CD4-positive, alpha-beta T cell (primary cell): Measurements from ENCODE around the gene SMAD4. TPM values are rescaled to one million over a fixed set of nuclear protein-coding genes. Genes with fewer than 3 reads are reported as not detected.

Experiments
- ATAC-seq: fragments of 200-7000 bp; cut with Tn5 transposase; one replicate; pipeline ENCODE4 v1.10.0; 2022; ENCODE audit warnings: mild to moderate bottlenecking; ENCODE audit not compliant: poor library complexity
- CTCF ChIA-PET: fragments of 350-600 bp; sonication (Branson Sonifier 250); formaldehyde crosslinking; loops from one replicate; lab custom pipeline; 2021; ENCODE audit warnings: antibody characterized with exemption, inconsistent platforms; lab: Charles Lee
- POLR2A ChIA-PET: fragments of 350-600 bp; sonication (Branson Sonifier 250); formaldehyde crosslinking; loops from one replicate; lab custom pipeline; 2021; ENCODE audit warnings: antibody characterized with exemption, inconsistent platforms; lab: Charles Lee
- DNase-seq, 14 experiments: peaks; one replicate each; pipeline ENCODE4 v3.0.0-alpha.2; 2013 to 2020; ENCODE audit warnings: mixed read lengths in 2 of 14
- H3K27ac ChIP-seq, 2 donors: one replicate each; pipeline versions ENCODE4 v1.5.1 to v1.7.0; 2013; ENCODE audit warnings: low read length in 2 of 2, low read depth in 1 of 2, mild to moderate bottlenecking in 1 of 2
- H3K27me3 ChIP-seq, 2 experiments: 1 replicate in 1 of 2; 2 replicates in 1 of 2; pipeline versions ENCODE4 v1.6.1 to v1.7.0; 2013; ENCODE audit warnings: low read length in 2 of 2, control low read depth in 1 of 2, mild to moderate bottlenecking in 1 of 2, moderate library complexity in 1 of 2; ENCODE audit not compliant: insufficient read depth in 2 of 2, control insufficient read depth in 1 of 2
- H3K36me3 ChIP-seq: one replicate; pipeline ENCODE4 v1.6.1; 2013; ENCODE audit warnings: low read length, control low read depth; ENCODE audit not compliant: insufficient read depth
- H3K4me1 ChIP-seq: one replicate; pipeline ENCODE4 v1.6.1; 2013; ENCODE audit warnings: low read length, control low read depth; ENCODE audit not compliant: insufficient read depth
- H3K4me3 ChIP-seq: one replicate; pipeline ENCODE4 v1.5.1; 2013; ENCODE audit warnings: mild to moderate bottlenecking, low read length, moderate library complexity
- H3K9me3 ChIP-seq, 2 experiments: 1 replicate in 1 of 2; 2 replicates in 1 of 2; pipeline versions ENCODE4 v1.6.1 to v1.7.0; 2013; ENCODE audit warnings: low read length in 2 of 2, mild to moderate bottlenecking in 2 of 2, control low read depth in 1 of 2, moderate library complexity in 1 of 2; ENCODE audit not compliant: control insufficient read depth in 1 of 2, insufficient read depth in 1 of 2
- H3K27ac Mint-ChIP-seq: one replicate; pipeline ENCODE4 v1.8.0; 2020; ENCODE audit warnings: mixed read lengths
- H3K27me3 Mint-ChIP-seq: one replicate; pipeline ENCODE4 v1.8.0; 2021; ENCODE audit warnings: mixed read lengths
- H3K36me3 Mint-ChIP-seq: one replicate; pipeline ENCODE4 v1.8.0; 2021; ENCODE audit warnings: low read depth, mixed read lengths
- H3K4me1 Mint-ChIP-seq: one replicate; pipeline ENCODE4 v1.8.0; 2021; ENCODE audit warnings: low read depth, mixed read lengths
- H3K4me3 Mint-ChIP-seq: one replicate; pipeline ENCODE4 v1.8.0; 2020; ENCODE audit warnings: mild to moderate bottlenecking, mixed read lengths
- H3K9me3 Mint-ChIP-seq: one replicate; pipeline ENCODE4 v1.8.0; 2020; ENCODE audit warnings: mixed read lengths
- intact Hi-C, 2 experiments: fragments of 100-400 bp; cut with DNase I in 1 of 2; cut with micrococcal nuclease in 1 of 2; formaldehyde crosslinking; loops; one replicate each; pipeline versions ENCODE4 v1.15.1 to v1.9.0; 2023 to 2025; cut with DNase I, micrococcal nuclease
- total RNA-seq, 174 experiments: library from RNA in 2 of 174; stranded (reverse) in 2 of 174; gene quantifications; one replicate each; pipeline ENCODE4 v1.2.3 and lab custom pipeline; 2021 to 2026
- TF ChIP-seq, protein P1 (sequence below): fragments of 200-600 bp; IDR thresholded peaks from one replicate; pipeline ENCODE4 v1.8.0; 2022; ENCODE audit warnings: antibody characterized with exemption, mild to moderate bottlenecking

Gene SMAD4
- total RNA-seq, 2 experiments from 2014 or later: 82.0 to 82.9 TPM

DNA sequence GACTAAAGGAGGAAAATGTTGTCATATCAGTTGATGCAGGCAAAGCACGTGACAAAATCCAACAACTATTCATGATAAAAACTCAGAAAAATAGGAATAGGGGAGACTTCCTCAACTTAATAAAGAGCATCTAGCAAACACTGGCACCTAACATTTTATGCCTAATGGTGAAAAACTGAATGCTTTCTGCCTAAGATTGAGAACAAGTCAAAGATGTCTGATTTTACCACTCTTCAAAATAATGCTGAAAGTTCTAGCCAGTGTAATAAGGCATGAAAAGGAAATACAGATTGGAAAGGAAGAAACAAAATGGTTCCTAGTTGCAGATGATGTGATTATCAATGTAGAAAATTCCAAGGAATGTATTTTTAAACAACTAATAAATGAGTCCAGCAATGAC is 58.4 kb downstream of the SMAD4 start:
- H3K4me1 ChIP-seq: no peaks in the 10 kb centered on the region
- CTCF ChIA-PET: interaction anchor here (1.3 kb wide), 1 partner anchor 37 kb away, joined by 3 read pairs; no protein-coding TSS in a partner anchor
- H3K27ac Mint-ChIP-seq: no peak overlapping the region

DNA sequence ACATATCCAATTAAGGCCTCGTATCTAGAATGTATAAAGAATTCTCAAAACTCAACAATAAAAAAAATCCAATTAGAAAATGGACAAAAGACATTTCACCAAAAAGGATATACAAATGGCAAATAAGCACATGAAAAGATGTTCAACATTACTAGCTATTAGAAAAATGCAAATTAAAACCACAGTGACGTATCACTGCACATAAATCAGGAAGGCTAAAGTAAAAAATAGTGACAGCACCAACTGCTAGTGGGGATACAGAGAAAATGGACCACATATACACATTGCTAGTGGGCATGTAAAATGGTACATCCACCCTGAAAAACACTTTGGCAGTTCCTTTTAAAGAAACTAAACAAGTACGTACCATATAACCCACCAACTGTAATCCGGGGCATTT is 59.7 kb downstream of the SMAD4 start:
- intact Hi-C loops: no loop called here
- POLR2A ChIA-PET: no interaction called here
- ATAC-seq (no peak), DNase-seq (no peak)
- peaks cover 4 to 12% of the 10 kb centered on the region in 2 experiments for H3K9me3 ChIP-seq
- no peak overlapping the region for H3K4me3 ChIP-seq
- TF ChIP-seq, protein P1, sequence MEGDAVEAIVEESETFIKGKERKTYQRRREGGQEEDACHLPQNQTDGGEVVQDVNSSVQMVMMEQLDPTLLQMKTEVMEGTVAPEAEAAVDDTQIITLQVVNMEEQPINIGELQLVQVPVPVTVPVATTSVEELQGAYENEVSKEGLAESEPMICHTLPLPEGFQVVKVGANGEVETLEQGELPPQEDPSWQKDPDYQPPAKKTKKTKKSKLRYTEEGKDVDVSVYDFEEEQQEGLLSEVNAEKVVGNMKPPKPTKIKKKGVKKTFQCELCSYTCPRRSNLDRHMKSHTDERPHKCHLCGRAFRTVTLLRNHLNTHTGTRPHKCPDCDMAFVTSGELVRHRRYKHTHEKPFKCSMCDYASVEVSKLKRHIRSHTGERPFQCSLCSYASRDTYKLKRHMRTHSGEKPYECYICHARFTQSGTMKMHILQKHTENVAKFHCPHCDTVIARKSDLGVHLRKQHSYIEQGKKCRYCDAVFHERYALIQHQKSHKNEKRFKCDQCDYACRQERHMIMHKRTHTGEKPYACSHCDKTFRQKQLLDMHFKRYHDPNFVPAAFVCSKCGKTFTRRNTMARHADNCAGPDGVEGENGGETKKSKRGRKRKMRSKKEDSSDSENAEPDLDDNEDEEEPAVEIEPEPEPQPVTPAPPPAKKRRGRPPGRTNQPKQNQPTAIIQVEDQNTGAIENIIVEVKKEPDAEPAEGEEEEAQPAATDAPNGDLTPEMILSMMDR: no peak
- Mint-ChIP-seq H3K4me3 (no peak overlapping the region), H3K4me1 (no peaks in the 10 kb centered on the region), H3K36me3 (peaks cover 33% of the 10 kb centered on the region), H3K27ac (no peak overlapping the region), H3K27me3 (no peaks in the 10 kb centered on the region), H3K9me3 (peaks cover 13% of the 10 kb centered on the region)
- peaks cover 6% of the 10 kb centered on the region for H3K36me3 ChIP-seq
- no peaks in the 10 kb centered on the region for H3K27me3 ChIP-seq
- no peak overlapping the region for H3K27ac ChIP-seq
- no peaks in the 10 kb centered on the region for H3K4me1 ChIP-seq
- CTCF ChIA-PET: no interaction called here

More for the DNA sequence above, 58.4 kb downstream of the SMAD4 start:
- TF ChIP-seq, protein P1: no peak
- no peak overlapping the region for H3K4me3 Mint-ChIP-seq
- no peaks in the 10 kb centered on the region for H3K27me3 Mint-ChIP-seq
- POLR2A ChIA-PET: no interaction called here
- intact Hi-C loops: no loop called here
- ATAC-seq (no peak), DNase-seq (no peak)
- peaks cover 17% of the 10 kb centered on the region for H3K36me3 ChIP-seq
- peaks cover 4 to 12% of the 10 kb centered on the region in 2 experiments for H3K9me3 ChIP-seq
- H3K27me3 ChIP-seq: no peaks in the 10 kb centered on the region
- H3K27ac ChIP-seq: no peak overlapping the region
- peaks cover 13% of the 10 kb centered on the region for H3K9me3 Mint-ChIP-seq
- H3K4me1 Mint-ChIP-seq: no peaks in the 10 kb centered on the region
- no peak overlapping the region for H3K4me3 ChIP-seq
- H3K36me3 Mint-ChIP-seq: peaks cover 46% of the 10 kb centered on the region

DNA sequence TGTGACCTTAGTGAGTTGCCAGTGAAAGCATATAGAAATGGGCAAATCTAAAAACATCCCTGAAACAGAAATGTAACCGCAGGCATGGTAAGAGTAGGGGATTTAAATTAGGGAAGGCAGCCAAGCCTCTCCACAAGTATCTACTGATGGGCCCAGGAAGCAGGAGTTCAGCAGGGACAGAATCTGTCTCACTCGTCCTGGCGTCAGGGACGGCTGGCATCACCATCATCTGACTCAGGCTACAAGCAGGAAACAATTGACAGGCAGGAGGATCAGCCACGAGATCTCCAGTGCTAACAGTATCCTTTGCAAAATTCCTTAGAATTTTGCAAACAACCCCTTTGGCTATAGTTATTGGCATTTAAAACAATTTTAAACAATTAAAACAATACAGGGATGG is 61.3 kb downstream of the SMAD4 start:
- no peak overlapping the region for H3K4me3 ChIP-seq
- no peak overlapping the region for H3K4me3 Mint-ChIP-seq
- TF ChIP-seq, protein P1: no peak
- H3K27ac ChIP-seq: no peak overlapping the region
- no peaks in the 10 kb centered on the region for H3K27me3 ChIP-seq
- ATAC-seq (no peak), DNase-seq (no peak)
- H3K4me1 Mint-ChIP-seq: no peaks in the 10 kb centered on the region
- intact Hi-C loops: no loop called here
- H3K27ac Mint-ChIP-seq: no peak overlapping the region
- peaks cover 4 to 12% of the 10 kb centered on the region in 2 experiments for H3K9me3 ChIP-seq
- ChIA-PET CTCF (no interaction called here), POLR2A (no interaction called here)
- no peaks in the 10 kb centered on the region for H3K4me1 ChIP-seq
- no peaks in the 10 kb centered on the region for H3K27me3 Mint-ChIP-seq
- H3K9me3 Mint-ChIP-seq: peaks cover 13% of the 10 kb centered on the region
- no peaks in the 10 kb centered on the region for H3K36me3 ChIP-seq
- H3K36me3 Mint-ChIP-seq: peaks cover 17% of the 10 kb centered on the region
